HCT116 (cell line): ENCODE results near the gene SERPINB6.

ENCODE experiments used
- SP1 ChIP-seq: IDR thresholded peaks from 2 replicates; pipeline ENCODE4 v1.6.1; 2012; ENCODE audit warnings: low read depth
- ZNF274 ChIP-seq: fragments of 200-500 bp; sonication (Bioruptor generic); IDR thresholded peaks from 2 replicates; pipeline ENCODE4 v1.6.1; 2014; ENCODE audit warnings: mild to moderate bottlenecking, low read depth, low read length, inconsistent platforms

DNA sequence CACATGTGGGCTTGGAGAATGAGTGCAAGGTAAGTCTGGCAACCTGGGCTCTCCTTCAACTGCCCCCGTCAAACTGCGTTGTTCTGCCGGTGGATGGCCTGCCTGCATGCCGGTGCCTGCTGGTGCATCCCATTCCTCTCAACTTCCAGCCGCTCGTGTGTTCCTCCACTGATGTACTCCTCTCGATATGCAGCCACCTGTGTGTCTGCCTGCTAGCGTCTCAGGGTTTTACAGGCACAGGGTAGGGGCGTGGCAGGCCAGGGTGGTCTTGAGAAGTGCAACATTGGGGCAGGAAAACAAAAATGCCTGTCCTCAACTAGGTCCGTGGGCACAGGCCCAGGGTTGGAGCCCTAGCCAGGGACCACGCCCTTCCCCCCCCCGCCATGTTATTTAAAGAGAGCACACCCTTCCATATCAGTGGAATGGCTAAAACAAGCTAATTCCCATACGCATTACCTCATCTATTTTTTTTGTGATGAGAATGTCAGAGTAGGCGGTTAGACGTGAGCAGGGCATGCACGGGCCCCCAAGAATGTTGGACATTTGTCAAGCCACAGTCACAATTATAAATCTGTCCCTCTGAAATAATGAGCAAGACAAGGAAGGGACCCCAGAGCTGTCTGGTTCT is 33.2 kb downstream of the SERPINB6 start:
- TF ChIP-seq SP1 (no peak), ZNF274 (no peak)
